HepG2 (cell line): ENCODE measurements around the gene COL10A1. TPM values are rescaled to one million over a fixed set of nuclear protein-coding genes. Genes with fewer than 3 reads are reported as not detected.

ENCODE experiments used
- ATAC-seq: fragments of 200-7000 bp; cut with Tn5 transposase; 3 replicates; pipeline ENCODE4 v1.9.1; 2020; ENCODE audit warnings: mild to moderate bottlenecking, moderate library complexity
- BruUV-seq: library from RNA; stranded (reverse); fragments of 400-500 nt; replicated peaks from 2 replicates; lab custom pipeline; 2021; lab: Mats Ljungman, UMichigan
- CTCF ChIA-PET: fragments of 300-600 bp; formaldehyde crosslinking; extraction: SDS; loops from one replicate; lab custom pipeline; 2021; ENCODE audit warnings: low total read pairs, inconsistent platforms, low intra/inter-chr PET ratio; lab: Yijun Ruan, JAX
- POLR2A ChIA-PET: fragments of 350-600 bp; sonication (Branson Sonifier 250); formaldehyde crosslinking; loops from one replicate; lab custom pipeline; 2020; ENCODE audit warnings: antibody characterized with exemption, inconsistent platforms; lab: Yijun Ruan, JAX
- DNase-seq: peaks from one replicate; pipeline ENCODE4 v3.0.0-alpha.2; 2015; ENCODE audit warnings: low spot score
- FAIRE-seq: peaks from 3 replicates; lab custom pipeline; 2011; peaks lifted over from hg19 to GRCh38; lab: Jason Lieb, UNC
- H2AFZ ChIP-seq: one replicate; pipeline ENCODE4 v1.6.1; 2011; ENCODE audit warnings: low read length, inconsistent platforms
- H3K27ac ChIP-seq: fragments of 300-600 bp; 3 replicates; pipeline ENCODE4 v1.8.0; 2011; ENCODE audit warnings: mixed run types, mild to moderate bottlenecking, mixed read lengths, low read length, inconsistent platforms; ENCODE audit not compliant: insufficient read depth; ENCODE audit errors: extremely low read length
- H3K27me3 ChIP-seq, 2 experiments: fragments of 200-600 bp in 1 of 2; 2 replicates in 1 of 2; 3 replicates in 1 of 2; pipeline versions ENCODE4 v1.6.0 to v1.8.0; 2011; ENCODE audit warnings: low read length in 2 of 2, mild to moderate bottlenecking in 2 of 2, moderate library complexity in 2 of 2, inconsistent platforms in 1 of 2; ENCODE audit not compliant: insufficient read depth in 2 of 2, control insufficient read depth in 1 of 2
- H3K36me3 ChIP-seq, 2 experiments: fragments of 200-600 bp in 1 of 2; replicated peaks in 1 of 2; 2 replicates in 1 of 2; 3 replicates in 1 of 2; pipeline versions ENCODE4 v1.5.1 to v1.8.0; 2011; ENCODE audit warnings: low read length in 2 of 2, inconsistent platforms in 1 of 2; ENCODE audit not compliant: insufficient read depth in 2 of 2, control insufficient read depth in 1 of 2
- H3K4me1 ChIP-seq: 2 replicates; pipeline ENCODE4 v1.5.1; 2012; ENCODE audit warnings: low read length, inconsistent platforms; ENCODE audit not compliant: insufficient read depth
- H3K4me2 ChIP-seq: 2 replicates; pipeline ENCODE4 v1.6.0; 2011; ENCODE audit warnings: low read depth, low read length, inconsistent platforms
- H3K4me3 ChIP-seq, 3 experiments: fragments of 200-600 bp in 1 of 3; sonication (generic), shearing (Covaris generic) in 1 of 3; replicated peaks in 1 of 3; 2 replicates each; pipeline ENCODE4 v1.5.1; 2011 to 2016; ENCODE audit warnings: low read length in 3 of 3, inconsistent platforms in 2 of 3, low read depth in 2 of 3, mild to moderate bottlenecking in 2 of 3, control low read depth in 1 of 3, mixed read lengths in 1 of 3; ENCODE audit not compliant: insufficient read depth in 1 of 3
- H3K79me2 ChIP-seq: one replicate; pipeline ENCODE4 v1.6.1; 2011; ENCODE audit warnings: low read length, inconsistent platforms; ENCODE audit not compliant: insufficient read depth
- H3K9ac ChIP-seq: 2 replicates; pipeline ENCODE4 v1.6.0; 2011; ENCODE audit warnings: mild to moderate bottlenecking, low read depth, low read length, inconsistent platforms; ENCODE audit not compliant: insufficient read depth
- H3K9me3 ChIP-seq: 2 replicates; pipeline ENCODE4 v1.5.1; 2012; ENCODE audit warnings: mild to moderate bottlenecking, low read length
- H4K20me1 ChIP-seq: 2 replicates; pipeline ENCODE4 v1.6.0; 2011; ENCODE audit warnings: inconsistent platforms, mild to moderate bottlenecking, low read length, moderate library complexity; ENCODE audit not compliant: insufficient read depth
- HNRNPK ChIP-seq: fragments of 200-400 bp; formaldehyde crosslinking; IDR thresholded peaks from 2 replicates; pipeline ENCODE4 v1.6.1; 2018; ENCODE audit warnings: low read length, low read depth, moderate library complexity, mild to moderate bottlenecking; ENCODE audit not compliant: poor library complexity, severe bottlenecking
- NFKB2 ChIP-seq: sonication (generic); formaldehyde crosslinking; IDR thresholded peaks from 2 replicates; pipeline ENCODE4 v1.4.0; 2020; ENCODE audit warnings: missing genetic modification reagents, borderline replicate concordance
- WGBS: methylation state at CpG from one replicate; pipeline ENCODE4 v1.1.6; 2017; ENCODE audit warnings: low lambda C conversion rate; 5-methylcytosine and 5-hydroxymethylcytosine counted together
- in situ Hi-C: cut with HindIII; loops from 2 replicates; pipeline ENCODE4 v1.10.0; 2017; ENCODE audit warnings: low pct_unique_long_range_greater_than_20kb; ENCODE audit not compliant: extremely low pct_ligation_motif_present
- intact Hi-C: fragments of 100-400 bp; cut with micrococcal nuclease; formaldehyde crosslinking; loops from one replicate; pipeline ENCODE4 v1.10.0; 2022; ENCODE audit not compliant: unreplicated experiment
- polyA plus RNA-seq, 8 experiments: library from polyadenylated mRNA; depleted of rRNA in 3 of 8; stranded (reverse) in 7 of 8; unstranded in 1 of 8; fragments of >200 nt; fragmentation: Illumina TruSeq in 4 of 8; extraction: Trizol in 4 of 8; gene quantifications; 2 replicates each; pipeline versions ENCODE4 v1.2.1 to v1.2.3, GENCODE V29; 2011 to 2016; ENCODE audit warnings: low read depth in 4 of 8, missing spikeins in 1 of 8, mixed read lengths in 1 of 8; ENCODE audit not compliant: insufficient read depth in 1 of 8
- total RNA-seq, 5 experiments: library from RNA; depleted of rRNA; stranded (reverse); fragments of >200 nt; fragmentation: Illumina TruSeq; extraction: Trizol; gene quantifications; 2 replicates each; pipeline ENCODE4 v1.2.3, GENCODE V29; 2016; ENCODE audit warnings: low read depth in 1 of 5
- TF ChIP-seq, protein P1 (sequence below): sonication (generic); formaldehyde crosslinking; IDR thresholded peaks from 2 replicates; pipeline ENCODE4 v1.5.1; 2020; ENCODE audit warnings: missing genetic modification reagents, mild to moderate bottlenecking, borderline replicate concordance
- TF ChIP-seq, protein P2 (sequence below): sonication (generic); formaldehyde crosslinking; IDR thresholded peaks from 2 replicates; pipeline ENCODE4 v1.4.0; 2020; ENCODE audit warnings: mild to moderate bottlenecking, low read depth, missing genetic modification reagents
- TF ChIP-seq, protein P3 (sequence below), 2 experiments: sonication (generic) in 1 of 2; formaldehyde crosslinking in 1 of 2; IDR thresholded peaks; 2 replicates each; pipeline versions ENCODE4 v1.4.0 to v1.6.1; 2016 to 2020; ENCODE audit warnings: borderline replicate concordance in 1 of 2, low read depth in 1 of 2, mild to moderate bottlenecking in 1 of 2, missing genetic modification reagents in 1 of 2
- TF ChIP-seq, protein P4 (sequence below): sonication (generic); formaldehyde crosslinking; IDR thresholded peaks from 2 replicates; pipeline ENCODE4 v1.5.0; 2020; ENCODE audit warnings: missing genetic modification reagents, mild to moderate bottlenecking, borderline replicate concordance
- TF ChIP-seq, protein P5 (sequence below): sonication (generic); formaldehyde crosslinking; IDR thresholded peaks from 2 replicates; pipeline ENCODE4 v1.4.0; 2020; ENCODE audit warnings: mild to moderate bottlenecking, missing genetic modification reagents

COL10A1 gene
- total and polyA plus RNA-seq, 2 of the 13 experiments (the other 11 are each of a cell fraction or from before 2014, with no cell fraction given): 0.07 TPM; not detected in 1

DNA sequence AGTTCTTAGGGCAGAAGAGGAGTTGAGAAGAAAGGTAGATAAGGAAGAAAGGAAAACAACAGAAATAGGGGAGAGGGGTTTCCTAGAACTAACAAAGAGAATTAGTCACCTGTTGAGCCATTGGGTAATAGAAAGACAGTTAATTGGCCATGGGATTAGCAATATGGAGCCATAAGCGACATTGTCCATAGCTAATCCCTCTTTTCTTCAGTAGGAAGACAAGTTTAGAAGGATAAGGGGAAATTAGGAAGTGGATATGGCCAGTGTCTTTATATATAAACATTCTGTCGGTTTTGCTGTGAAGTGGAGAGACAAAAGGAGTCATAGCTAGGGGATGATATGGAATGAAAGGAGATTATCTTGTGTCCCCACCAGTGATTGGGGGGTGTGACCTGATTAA lies 43.9 kb upstream of the COL10A1 start:
- Histone ChIP-seq H3K4me1 (no peaks in the 10 kb centered on the region), H3K4me3 (no peak overlapping the region), H4K20me1 (no peaks in the 10 kb centered on the region), H3K9ac (no peak overlapping the region), H3K4me2 (no peak overlapping the region), H3K27me3 (no peaks in the 10 kb centered on the region), H2AFZ (no peak overlapping the region), H3K79me2 (no peaks in the 10 kb centered on the region), H3K9me3 (peaks cover 10% of the 10 kb centered on the region; the same call in 1 of the 2 replicates), H3K36me3 (peaks cover 0 to 2% of the 10 kb centered on the region in 2 experiments; a peak in 1 of 5 replicates), H3K27ac (no peak overlapping the region)
- TF ChIP-seq, protein P1, sequence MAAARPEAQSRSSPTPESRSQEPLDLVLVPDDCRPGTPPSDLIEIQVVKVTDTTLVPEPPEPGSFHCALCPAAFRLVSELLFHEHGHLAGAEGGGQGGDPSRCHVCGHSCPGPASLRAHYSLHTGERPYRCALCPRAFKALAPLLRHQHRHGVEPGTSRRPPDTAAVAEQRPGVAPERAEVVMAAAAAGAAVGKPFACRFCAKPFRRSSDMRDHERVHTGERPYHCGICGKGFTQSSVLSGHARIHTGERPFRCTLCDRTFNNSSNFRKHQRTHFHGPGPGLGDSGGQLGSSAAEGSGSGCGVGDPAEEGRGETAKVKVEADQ (CRISPR knock-in tag): no peak
- TF ChIP-seq, protein P2, sequence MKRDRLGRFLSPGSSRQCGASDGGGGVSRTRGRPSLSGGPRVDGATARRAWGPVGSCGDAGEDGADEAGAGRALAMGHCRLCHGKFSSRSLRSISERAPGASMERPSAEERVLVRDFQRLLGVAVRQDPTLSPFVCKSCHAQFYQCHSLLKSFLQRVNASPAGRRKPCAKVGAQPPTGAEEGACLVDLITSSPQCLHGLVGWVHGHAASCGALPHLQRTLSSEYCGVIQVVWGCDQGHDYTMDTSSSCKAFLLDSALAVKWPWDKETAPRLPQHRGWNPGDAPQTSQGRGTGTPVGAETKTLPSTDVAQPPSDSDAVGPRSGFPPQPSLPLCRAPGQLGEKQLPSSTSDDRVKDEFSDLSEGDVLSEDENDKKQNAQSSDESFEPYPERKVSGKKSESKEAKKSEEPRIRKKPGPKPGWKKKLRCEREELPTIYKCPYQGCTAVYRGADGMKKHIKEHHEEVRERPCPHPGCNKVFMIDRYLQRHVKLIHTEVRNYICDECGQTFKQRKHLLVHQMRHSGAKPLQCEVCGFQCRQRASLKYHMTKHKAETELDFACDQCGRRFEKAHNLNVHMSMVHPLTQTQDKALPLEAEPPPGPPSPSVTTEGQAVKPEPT: no peak
- no peak for TF ChIP-seq HNRNPK
- TF ChIP-seq, protein P3, sequence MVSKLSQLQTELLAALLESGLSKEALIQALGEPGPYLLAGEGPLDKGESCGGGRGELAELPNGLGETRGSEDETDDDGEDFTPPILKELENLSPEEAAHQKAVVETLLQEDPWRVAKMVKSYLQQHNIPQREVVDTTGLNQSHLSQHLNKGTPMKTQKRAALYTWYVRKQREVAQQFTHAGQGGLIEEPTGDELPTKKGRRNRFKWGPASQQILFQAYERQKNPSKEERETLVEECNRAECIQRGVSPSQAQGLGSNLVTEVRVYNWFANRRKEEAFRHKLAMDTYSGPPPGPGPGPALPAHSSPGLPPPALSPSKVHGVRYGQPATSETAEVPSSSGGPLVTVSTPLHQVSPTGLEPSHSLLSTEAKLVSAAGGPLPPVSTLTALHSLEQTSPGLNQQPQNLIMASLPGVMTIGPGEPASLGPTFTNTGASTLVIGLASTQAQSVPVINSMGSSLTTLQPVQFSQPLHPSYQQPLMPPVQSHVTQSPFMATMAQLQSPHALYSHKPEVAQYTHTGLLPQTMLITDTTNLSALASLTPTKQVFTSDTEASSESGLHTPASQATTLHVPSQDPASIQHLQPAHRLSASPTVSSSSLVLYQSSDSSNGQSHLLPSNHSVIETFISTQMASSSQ (IDR thresholded peaks at IDR 0.05; ENCODE audit: low read depth): no peak
- TF ChIP-seq, protein P3 (CRISPR knock-in tag; IDR thresholded peaks at IDR 0.05; ENCODE audit: borderline replicate concordance): no peak
- TF ChIP-seq, protein P4, sequence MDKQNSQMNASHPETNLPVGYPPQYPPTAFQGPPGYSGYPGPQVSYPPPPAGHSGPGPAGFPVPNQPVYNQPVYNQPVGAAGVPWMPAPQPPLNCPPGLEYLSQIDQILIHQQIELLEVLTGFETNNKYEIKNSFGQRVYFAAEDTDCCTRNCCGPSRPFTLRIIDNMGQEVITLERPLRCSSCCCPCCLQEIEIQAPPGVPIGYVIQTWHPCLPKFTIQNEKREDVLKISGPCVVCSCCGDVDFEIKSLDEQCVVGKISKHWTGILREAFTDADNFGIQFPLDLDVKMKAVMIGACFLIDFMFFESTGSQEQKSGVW: no peak
- TF ChIP-seq, protein P5, sequence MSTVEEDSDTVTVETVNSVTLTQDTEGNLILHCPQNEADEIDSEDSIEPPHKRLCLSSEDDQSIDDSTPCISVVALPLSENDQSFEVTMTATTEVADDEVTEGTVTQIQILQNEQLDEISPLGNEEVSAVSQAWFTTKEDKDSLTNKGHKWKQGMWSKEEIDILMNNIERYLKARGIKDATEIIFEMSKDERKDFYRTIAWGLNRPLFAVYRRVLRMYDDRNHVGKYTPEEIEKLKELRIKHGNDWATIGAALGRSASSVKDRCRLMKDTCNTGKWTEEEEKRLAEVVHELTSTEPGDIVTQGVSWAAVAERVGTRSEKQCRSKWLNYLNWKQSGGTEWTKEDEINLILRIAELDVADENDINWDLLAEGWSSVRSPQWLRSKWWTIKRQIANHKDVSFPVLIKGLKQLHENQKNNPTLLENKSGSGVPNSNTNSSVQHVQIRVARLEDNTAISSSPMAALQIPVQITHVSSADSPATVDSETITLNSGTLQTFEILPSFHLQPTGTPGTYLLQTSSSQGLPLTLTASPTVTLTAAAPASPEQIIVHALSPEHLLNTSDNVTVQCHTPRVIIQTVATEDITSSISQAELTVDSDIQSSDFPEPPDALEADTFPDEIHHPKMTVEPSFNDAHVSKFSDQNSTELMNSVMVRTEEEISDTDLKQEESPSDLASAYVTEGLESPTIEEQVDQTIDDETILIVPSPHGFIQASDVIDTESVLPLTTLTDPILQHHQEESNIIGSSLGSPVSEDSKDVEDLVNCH (CRISPR knock-in tag): no peak
- TF ChIP-seq NFKB2 (CRISPR knock-in tag): no peak
- intact Hi-C loops (no loop called here), in situ Hi-C loops (no loop called here)
- DNase-seq (no peak), FAIRE-seq (no peak), ATAC-seq (no peak)
- ChIA-PET POLR2A (no interaction called here), CTCF (no interaction called here)
- 94% methylated on average over 2 of the region's 2 CpGs for WGBS
- BruUV-seq: no TSS peak
